IgD-negative memory B cell (primary cell): ENCODE data around the gene SIDT2. TPM values are rescaled to one million over a fixed set of nuclear protein-coding genes. Genes with fewer than 3 reads are reported as not detected.
A peak's percentile ranks its signal among the peaks of the same experiment; 100 is the strongest.
"Not testable (repeated sequence)": the region's sequence is repeated elsewhere in the genome, so short reads cannot be mapped to it uniquely, and the experiment has no call there.

Source experiments
- H3K27ac Mint-ChIP-seq, 3 donors: one replicate each; pipeline ENCODE4 v1.8.0; 2020 to 2022; ENCODE audit warnings: mild to moderate bottlenecking in 3 of 3, mixed read lengths in 3 of 3, moderate library complexity in 1 of 3
- H3K27me3 Mint-ChIP-seq: one replicate; pipeline ENCODE4 v1.8.0; 2021; ENCODE audit warnings: mixed read lengths
- H3K36me3 Mint-ChIP-seq: one replicate; pipeline ENCODE4 v1.8.0; 2020; ENCODE audit warnings: mild to moderate bottlenecking, mixed read lengths
- H3K4me1 Mint-ChIP-seq, 3 donors: one replicate each; pipeline ENCODE4 v1.8.0; 2020 to 2022; ENCODE audit warnings: mixed read lengths in 3 of 3, mild to moderate bottlenecking in 1 of 3
- H3K4me3 Mint-ChIP-seq, 4 donors: one replicate each; pipeline ENCODE4 v1.8.0; 2020 to 2022; ENCODE audit warnings: mild to moderate bottlenecking in 4 of 4, mixed read lengths in 4 of 4, moderate library complexity in 3 of 4
- H3K9me3 Mint-ChIP-seq, 3 donors: one replicate each; pipeline ENCODE4 v1.8.0; 2020 to 2021; ENCODE audit warnings: mixed read lengths in 3 of 3, mild to moderate bottlenecking in 1 of 3
- polyA plus RNA-seq: library from polyadenylated mRNA; unstranded; fragments of 300-500 nt; fragmentation: Illumina TruSeq; gene quantifications from one replicate; pipeline ENCODE4 v1.2.3, GENCODE V29; 2021

The SIDT2 gene
- polyA plus RNA-seq, 1 donor from 2014 or later, result 61.0 TPM

DNA sequence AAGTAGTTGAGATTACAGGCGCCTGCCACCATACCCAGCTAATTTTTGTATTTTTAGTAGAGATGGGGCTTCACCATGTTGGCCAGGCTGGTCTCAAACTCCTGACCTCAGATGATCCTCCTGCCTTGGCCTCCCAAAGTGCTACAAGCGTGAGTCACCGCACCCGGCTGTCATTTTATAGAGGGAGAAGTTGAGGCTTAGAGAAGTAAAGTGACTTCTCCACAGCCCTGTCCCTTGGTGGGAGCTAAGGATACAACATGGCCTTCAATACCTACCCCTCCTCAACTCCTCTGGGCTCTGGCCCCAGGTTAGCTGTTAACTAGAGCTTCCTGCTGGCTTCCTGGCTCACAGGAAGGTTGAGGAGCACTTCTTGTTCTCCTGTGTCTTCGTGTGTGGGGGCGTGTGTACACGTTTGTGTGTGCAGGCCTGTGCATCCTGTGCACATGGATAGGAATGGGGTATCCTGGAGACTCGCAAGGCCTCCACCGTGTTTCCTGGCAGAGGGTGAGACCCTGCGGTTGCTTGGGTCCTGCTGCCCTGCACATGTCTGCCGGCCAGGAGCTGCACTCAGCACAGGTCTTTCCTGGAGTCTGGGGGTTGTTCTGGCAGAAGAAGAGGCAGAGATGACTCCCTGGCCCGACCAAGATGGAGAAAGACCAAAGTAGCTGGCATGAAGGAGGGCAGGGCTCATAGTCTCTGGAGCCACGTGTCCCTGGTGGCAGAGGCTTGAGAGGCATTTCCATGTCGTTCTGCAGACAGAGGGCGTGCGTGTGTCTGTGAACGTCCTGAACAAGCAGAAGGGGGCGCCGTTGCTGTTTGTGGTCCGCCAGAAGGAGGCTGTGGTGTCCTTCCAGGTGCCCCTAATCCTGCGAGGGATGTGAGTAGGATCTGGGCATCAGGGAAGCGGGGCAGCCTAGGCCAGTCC is 2.4 kb downstream of the SIDT2 start:
- H3K4me3 Mint-ChIP-seq, result peak overlapping the region; percentile 96 to 99 (median 98)
- H3K4me1 Mint-ChIP-seq, result peaks cover 30 to 41% (median 31%) of the 10 kb centered on the region in 3 donors
- no peaks in the 10 kb centered on the region for H3K9me3 Mint-ChIP-seq
- H3K36me3 Mint-ChIP-seq, result no peaks in the 10 kb centered on the region
- H3K27ac Mint-ChIP-seq, result peak overlapping the region; percentile 78 to 98 (median 89)
- H3K27me3 Mint-ChIP-seq, result no peaks in the 10 kb centered on the region

- Mint-ChIP-seq H3K27ac (peak overlapping the region in 2 of 3 donors; percentile 89 to 98), H3K36me3 (peaks cover 1% of the 10 kb centered on the region), H3K9me3 (no peaks in the 10 kb centered on the region), H3K4me3 (peak overlapping the region in 1 of 4 donors; percentile 96), H3K4me1 (peaks cover 37 to 43% (median 38%) of the 10 kb centered on the region in 3 donors), H3K27me3 (no peaks in the 10 kb centered on the region)
Observed at GRCh38 chr11:117181586-117182550, 3.3 kb downstream of the SIDT2 start.

GRCh38 chr11:117182551-117182935 is 4.0 kb downstream of the SIDT2 start:
- Mint-ChIP-seq H3K4me3 (peak overlapping the region in 2 of 4 donors; percentile 67 to 80), H3K9me3 (no peaks in the 10 kb centered on the region), H3K36me3 (peaks cover 6% of the 10 kb centered on the region), H3K27me3 (no peaks in the 10 kb centered on the region), H3K4me1 (peaks cover 42 to 49% (median 43%) of the 10 kb centered on the region in 3 donors), H3K27ac (peak overlapping the region; percentile 36 to 85 (median 60))

DNA sequence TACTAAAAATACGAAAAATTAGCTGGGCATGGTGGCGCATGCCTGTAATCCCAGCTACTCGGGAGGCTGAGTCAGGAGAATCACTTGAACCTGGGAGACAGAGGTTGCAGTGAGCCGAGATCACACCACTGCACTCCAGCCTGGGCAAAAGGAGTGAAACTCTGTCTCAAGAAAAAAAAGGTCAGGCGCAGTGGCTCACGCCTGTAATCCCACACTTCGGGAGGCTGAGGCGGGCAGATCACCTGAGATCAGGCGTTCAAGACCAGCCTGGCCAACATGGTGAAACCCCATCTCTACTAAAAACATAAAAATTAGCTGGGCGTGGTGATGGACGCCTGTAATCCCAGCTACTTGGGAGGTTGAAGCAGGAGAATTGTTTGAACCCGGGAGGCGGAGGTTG is 4.6 kb downstream of the SIDT2 start:
- not testable (repeated sequence) for H3K9me3 Mint-ChIP-seq, H3K36me3 Mint-ChIP-seq, H3K27me3 Mint-ChIP-seq
- H3K27ac Mint-ChIP-seq, result peak overlapping the region; percentile 36 to 60 (median 39)
- peaks cover 38 to 48% (median 43%) of the 10 kb centered on the region in 3 donors for H3K4me1 Mint-ChIP-seq
- H3K4me3 Mint-ChIP-seq, result peak overlapping the region in 1 of 4 donors; percentile 80

DNA sequence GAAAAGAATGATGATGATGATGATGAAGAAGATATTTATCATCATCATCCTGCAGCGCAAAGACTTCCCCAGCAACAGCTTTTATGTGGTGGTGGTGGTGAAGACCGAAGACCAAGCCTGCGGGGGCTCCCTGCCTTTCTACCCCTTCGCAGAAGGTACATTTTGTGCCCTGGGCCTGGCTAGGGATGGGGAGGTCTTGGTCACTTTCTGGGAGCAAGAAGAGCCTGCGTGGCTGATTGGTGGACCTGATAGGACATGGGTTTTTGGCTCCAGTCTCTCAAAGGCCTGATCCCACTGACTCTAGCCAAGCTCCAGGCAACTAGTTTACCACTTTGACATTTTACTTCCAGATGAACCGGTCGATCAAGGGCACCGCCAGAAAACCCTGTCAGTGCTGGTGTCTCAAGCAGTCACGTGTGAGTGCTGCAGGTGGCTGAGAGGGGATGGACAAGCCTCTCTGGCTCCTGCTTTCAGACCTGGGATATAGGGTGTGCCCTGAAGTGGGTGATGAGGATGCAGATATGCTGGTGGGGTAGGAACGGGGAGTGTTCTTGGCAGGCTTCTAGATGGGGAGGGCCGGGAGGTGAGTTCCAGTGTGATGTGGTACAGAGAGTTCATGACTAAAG is 5.3 kb downstream of the SIDT2 start:
- Mint-ChIP-seq H3K9me3 (no peaks in the 10 kb centered on the region), H3K36me3 (peaks cover 6% of the 10 kb centered on the region), H3K4me1 (peaks cover 35 to 47% (median 44%) of the 10 kb centered on the region in 3 donors), H3K27me3 (no peaks in the 10 kb centered on the region), H3K27ac (peak overlapping the region in 2 of 3 donors; percentile 80 to 82), H3K4me3 (peak overlapping the region in 1 of 4 donors; percentile 69)

GRCh38 chr11:117185736-117186430 is 7.3 kb downstream of the SIDT2 start:
- Mint-ChIP-seq H3K36me3 (peaks cover 14% of the 10 kb centered on the region), H3K27ac (peak overlapping the region; percentile 92 to 99 (median 97)), H3K9me3 (no peaks in the 10 kb centered on the region), H3K4me3 (peak overlapping the region; percentile 2 to 77 (median 68)), H3K27me3 (no peaks in the 10 kb centered on the region), H3K4me1 (peaks cover 39 to 45% (median 43%) of the 10 kb centered on the region in 3 donors)

GRCh38 chr11:117186431-117186761 is 7.9 kb downstream of the SIDT2 start:
- Mint-ChIP-seq H3K36me3 (peaks cover 14% of the 10 kb centered on the region), H3K4me3 (peak overlapping the region in 3 of 4 donors; percentile 2 to 77 (median 70)), H3K9me3 (no peaks in the 10 kb centered on the region), H3K27ac (peak overlapping the region in 2 of 3 donors; percentile 99), H3K4me1 (peaks cover 34 to 40% (median 38%) of the 10 kb centered on the region in 3 donors), H3K27me3 (no peaks in the 10 kb centered on the region)

- H3K4me1 Mint-ChIP-seq, result peaks cover 34 to 41% (median 37%) of the 10 kb centered on the region in 3 donors
- no peaks in the 10 kb centered on the region for H3K27me3 Mint-ChIP-seq
Observed at GRCh38 chr11:117187007-117187406, 8.5 kb downstream of the SIDT2 start.

GRCh38 chr11:117187428-117187798 is 8.9 kb downstream of the SIDT2 start:
- Mint-ChIP-seq H3K4me1 (peaks cover 34 to 43% (median 37%) of the 10 kb centered on the region in 3 donors), H3K27ac (peak overlapping the region; percentile 93 to 99 (median 99)), H3K27me3 (no peaks in the 10 kb centered on the region), H3K4me3 (peak overlapping the region in 3 of 4 donors; percentile 70 to 81 (median 77)), H3K36me3 (peaks cover 14% of the 10 kb centered on the region), H3K9me3 (no peaks in the 10 kb centered on the region)

More at GRCh38 chr11:117187007-117187406, 8.5 kb downstream of the SIDT2 start:
- peak overlapping the region in 3 of 4 donors; percentile 70 to 81 (median 77) for H3K4me3 Mint-ChIP-seq
- H3K36me3 Mint-ChIP-seq, result peaks cover 14% of the 10 kb centered on the region
- peak overlapping the region; percentile 93 to 99 (median 99) for H3K27ac Mint-ChIP-seq
- no peaks in the 10 kb centered on the region for H3K9me3 Mint-ChIP-seq

DNA sequence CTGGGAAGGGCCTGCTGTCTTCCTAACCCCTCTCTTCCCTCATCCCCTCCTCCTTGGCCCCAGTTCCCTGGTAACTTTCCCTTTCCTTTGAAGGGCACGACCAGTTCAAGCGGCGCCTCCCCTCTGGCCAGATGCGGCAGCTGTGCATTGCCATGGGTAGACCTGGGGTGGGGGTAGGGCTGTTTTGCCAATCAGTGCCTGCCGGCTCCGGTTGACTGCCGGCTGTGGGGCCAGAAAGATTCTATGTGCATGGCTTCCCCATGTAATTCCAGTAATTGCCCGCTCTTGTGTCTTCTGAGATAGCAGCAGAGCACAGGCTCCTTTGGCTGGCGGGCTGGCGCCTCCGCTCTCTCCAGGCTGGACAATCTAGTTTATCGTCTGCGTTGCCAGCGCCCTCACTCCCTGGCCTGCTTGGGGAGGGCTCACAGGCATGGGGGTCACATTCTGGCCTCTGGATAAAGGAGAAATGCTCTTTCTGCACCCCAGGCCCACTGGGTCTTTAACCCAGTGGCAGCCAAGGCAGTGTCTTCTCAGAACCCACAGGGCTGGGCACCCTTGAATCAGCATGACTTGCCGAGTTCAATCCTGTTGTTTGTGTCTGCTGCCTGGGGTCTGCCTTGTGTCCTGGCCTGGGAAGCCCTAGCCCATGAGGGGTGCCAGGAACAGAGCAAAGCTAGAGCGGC is 9.4 kb downstream of the SIDT2 start:
- no peaks in the 10 kb centered on the region for H3K27me3 Mint-ChIP-seq
- H3K9me3 Mint-ChIP-seq, result no peaks in the 10 kb centered on the region
- H3K4me1 Mint-ChIP-seq, result peaks cover 34 to 44% (median 37%) of the 10 kb centered on the region in 3 donors
- H3K27ac Mint-ChIP-seq, result peak overlapping the region; percentile 99
- H3K36me3 Mint-ChIP-seq, result peaks cover 15% of the 10 kb centered on the region
- peak overlapping the region; percentile 48 to 94 (median 64) for H3K4me3 Mint-ChIP-seq

DNA sequence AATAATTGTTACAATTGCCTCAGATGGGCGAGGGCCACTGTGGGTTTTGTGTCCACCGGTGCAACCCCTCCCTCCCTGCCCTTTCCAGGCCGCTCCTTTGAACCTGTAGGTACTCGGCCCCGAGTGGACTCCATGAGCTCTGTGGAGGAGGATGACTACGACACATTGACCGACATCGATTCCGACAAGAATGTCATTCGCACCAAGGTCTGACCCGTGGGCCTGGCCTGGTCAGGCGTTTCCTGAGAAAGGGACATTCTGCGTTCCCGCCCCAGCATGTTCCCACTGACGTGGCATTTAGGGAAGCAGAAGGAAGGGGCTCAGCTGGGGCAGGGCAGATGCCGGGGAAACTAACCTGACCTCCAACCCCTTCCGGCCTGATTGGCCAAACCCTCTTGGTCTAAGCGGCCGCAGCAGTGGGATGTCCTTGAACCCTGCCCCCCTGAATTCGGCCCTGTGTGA is 10.1 kb downstream of the SIDT2 start:
- Mint-ChIP-seq H3K4me1 (peaks cover 34 to 45% (median 36%) of the 10 kb centered on the region in 3 donors), H3K36me3 (peaks cover 17% of the 10 kb centered on the region), H3K27me3 (no peaks in the 10 kb centered on the region), H3K9me3 (no peaks in the 10 kb centered on the region), H3K4me3 (peak overlapping the region; percentile 69 to 94 (median 80)), H3K27ac (peak overlapping the region; percentile 99)

DNA sequence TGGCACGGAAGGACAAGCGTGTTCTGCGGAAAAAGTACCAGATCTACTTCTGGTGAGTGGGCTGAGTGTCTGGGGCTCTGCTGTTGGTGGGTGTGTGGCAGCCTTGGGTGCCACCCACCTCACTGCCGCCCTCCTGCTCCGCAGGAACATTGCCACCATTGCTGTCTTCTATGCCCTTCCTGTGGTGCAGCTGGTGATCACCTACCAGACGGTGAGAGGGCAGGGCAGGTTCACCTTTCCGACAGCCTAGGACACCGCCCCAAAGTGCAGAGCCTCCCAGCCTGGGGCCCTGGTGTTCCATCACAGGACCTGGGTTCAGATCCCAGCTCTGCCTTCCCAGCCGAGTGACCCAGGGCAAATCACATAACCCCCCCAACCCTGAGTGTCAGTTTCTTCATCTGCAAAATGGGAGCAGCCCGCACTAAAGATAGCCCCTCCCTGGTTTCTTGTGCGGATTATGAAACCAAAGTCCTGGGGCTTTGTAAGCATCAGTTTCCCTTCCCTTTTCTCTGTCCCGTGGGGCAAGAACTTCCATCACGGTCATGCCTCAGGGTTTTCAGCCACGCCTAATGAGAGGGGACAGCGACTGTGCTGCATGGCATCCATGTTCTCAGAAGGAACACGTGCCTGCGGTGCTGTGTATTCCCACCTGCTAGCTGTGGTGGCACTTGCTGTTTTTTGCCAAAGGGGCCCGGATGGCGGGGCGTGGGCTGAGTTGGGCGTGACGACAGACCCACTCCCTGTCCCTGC is 10.8 kb downstream of the SIDT2 start:
- no peaks in the 10 kb centered on the region for H3K27me3 Mint-ChIP-seq
- H3K4me1 Mint-ChIP-seq, result peaks cover 29 to 42% (median 34%) of the 10 kb centered on the region in 3 donors
- peak overlapping the region; percentile 99 for H3K27ac Mint-ChIP-seq
- no peaks in the 10 kb centered on the region for H3K9me3 Mint-ChIP-seq
- peak overlapping the region; percentile 69 to 94 (median 80) for H3K4me3 Mint-ChIP-seq
- H3K36me3 Mint-ChIP-seq, result peaks cover 18% of the 10 kb centered on the region
